A549 (cell line): ENCODE results near the gene CHST7. TPM values are rescaled to one million over a fixed set of nuclear protein-coding genes. Genes with fewer than 3 reads are reported as not detected.

ENCODE experiments used
- ATAC-seq, 2 experiments: fragments of 200-7000 bp in 1 of 2; fragments of >200 bp in 1 of 2; cut with Nextera tagmentation in 1 of 2; cut with Tn5 transposase in 1 of 2; 3 replicates each; pipeline versions ENCODE4 v1.8.0 to v1.9.1; 2018 to 2020; ENCODE audit warnings: mild to moderate bottlenecking in 1 of 2, moderate library complexity in 1 of 2
- CTCF ChIA-PET: fragments of 300-600 bp; sonication (Branson Sonifier 250); formaldehyde crosslinking; extraction: SDS; loops from one replicate; lab custom pipeline; 2021; ENCODE audit warnings: antibody characterized with exemption, inconsistent platforms; lab: Yijun Ruan, JAX
- POLR2A ChIA-PET: fragments of 350-600 bp; formaldehyde crosslinking; extraction: SDS; loops from one replicate; lab custom pipeline; 2021; ENCODE audit warnings: antibody characterized with exemption, inconsistent platforms; lab: Yijun Ruan, JAX
- DNase-seq, 2 experiments: peaks; one replicate each; pipeline versions ENCODE4 v3.0.0 to v3.0.0-alpha.2; 2011 to 2016; ENCODE audit warnings: low read depth in 1 of 2, low spot score in 1 of 2
- FAIRE-seq: peaks from 2 replicates; lab custom pipeline; 2011; peaks lifted over from hg19 to GRCh38; lab: Jason Lieb, UNC
- H3K27ac ChIP-seq, 2 experiments: fragments of >200 bp; sonication (Bioruptor Twin); formaldehyde crosslinking; 3 replicates each; pipeline ENCODE4 v1.5.1; 2016 to 2017
- H3K4me1 ChIP-seq: fragments of >200 bp; sonication (Bioruptor Twin); formaldehyde crosslinking; 3 replicates; pipeline ENCODE4 v1.6.1; 2016
- H3K4me2 ChIP-seq: fragments of >200 bp; sonication (Bioruptor Twin); formaldehyde crosslinking; 3 replicates; pipeline ENCODE4 v1.6.1; 2016
- H3K4me3 ChIP-seq: fragments of >200 bp; sonication (Bioruptor Twin); formaldehyde crosslinking; 3 replicates; pipeline ENCODE4 v1.5.1; 2016
- H3K9me3 ChIP-seq: fragments of >200 bp; sonication (Bioruptor Twin); formaldehyde crosslinking; 3 replicates; pipeline ENCODE4 v1.6.1; 2016
- ATOH8 ChIP-seq: fragments of 250-450 bp; sonication (Bioruptor Pico); IDR thresholded peaks from 2 replicates; pipeline ENCODE4 v1.5.0; 2020; ENCODE audit warnings: low read depth, mild to moderate bottlenecking, moderate library complexity
- BCL3 ChIP-seq: fragments of >200 bp; sonication (Bioruptor Twin); formaldehyde crosslinking; IDR thresholded peaks from 3 replicates; pipeline ENCODE4 v1.6.1; 2016
- CBX8 ChIP-seq: fragments of 200-600 bp; sonication (generic); IDR thresholded peaks from 2 replicates; pipeline ENCODE4 v1.6.1; 2016
- CHD2 ChIP-seq: fragments of 150-350 bp; IDR thresholded peaks from 2 replicates; pipeline ENCODE4 v1.6.1; 2014; ENCODE audit warnings: low read length; ENCODE audit not compliant: partially characterized antibody
- CHD4 ChIP-seq: fragments of 200-600 bp; sonication (generic); IDR thresholded peaks from 2 replicates; pipeline ENCODE4 v1.6.1; 2016; ENCODE audit warnings: antibody characterized with exemption, mild to moderate bottlenecking, borderline replicate concordance
- CTCF ChIP-seq: fragments of >200 bp; sonication (Bioruptor Twin); formaldehyde crosslinking; IDR thresholded peaks from 3 replicates; pipeline ENCODE4 v1.5.1; 2016
- ELK1 ChIP-seq: fragments of 150-350 bp; IDR thresholded peaks from 2 replicates; pipeline ENCODE4 v1.6.1; 2014; ENCODE audit warnings: low read depth, mild to moderate bottlenecking, low read length
- EP300 ChIP-seq, 2 experiments: fragments of >200 bp; sonication (Bioruptor Twin); formaldehyde crosslinking; IDR thresholded peaks; 2 replicates in 1 of 2; 3 replicates in 1 of 2; pipeline ENCODE4 v1.6.1; 2016 to 2017
- FOSB ChIP-seq: fragments of 250-450 bp; sonication (Bioruptor Pico); IDR thresholded peaks from 2 replicates; pipeline ENCODE4 v1.5.0; 2020; ENCODE audit warnings: mild to moderate bottlenecking, moderate library complexity
- HDAC2 ChIP-seq: fragments of 200-600 bp; sonication (generic); IDR thresholded peaks from 2 replicates; pipeline ENCODE4 v1.6.1; 2016
- HOXA7 ChIP-seq: fragments of 250-450 bp; sonication (Bioruptor Pico); IDR thresholded peaks from 2 replicates; pipeline ENCODE4 v1.5.0; 2020; ENCODE audit warnings: mild to moderate bottlenecking, moderate library complexity
- HOXB13 ChIP-seq: fragments of 250-450 bp; sonication (Bioruptor Pico); IDR thresholded peaks from 2 replicates; pipeline ENCODE4 v1.5.0; 2020; ENCODE audit warnings: low read depth, mild to moderate bottlenecking, moderate library complexity
- JUNB ChIP-seq: fragments of >200 bp; sonication (Bioruptor Twin); formaldehyde crosslinking; IDR thresholded peaks from 2 replicates; pipeline ENCODE4 v1.6.1; 2016
- MAFK ChIP-seq: fragments of 450-650 bp; IDR thresholded peaks from 2 replicates; pipeline ENCODE4 v1.6.1; 2014; ENCODE audit not compliant: partially characterized antibody
- MAZ ChIP-seq: fragments of 150-350 bp; IDR thresholded peaks from 2 replicates; pipeline ENCODE4 v1.6.1; 2014; ENCODE audit warnings: antibody characterized with exemption, low read depth, low read length, borderline replicate concordance
- NR3C1 ChIP-seq: fragments of >200 bp; sonication (Bioruptor Twin); formaldehyde crosslinking; IDR thresholded peaks from 3 replicates; pipeline ENCODE4 v1.6.1; 2017
- PHF8 ChIP-seq: fragments of 200-600 bp; sonication (generic); IDR thresholded peaks from 2 replicates; pipeline ENCODE4 v1.6.1; 2016; ENCODE audit warnings: low read depth, mild to moderate bottlenecking, antibody characterized with exemption, moderate library complexity, borderline replicate concordance
- POLR2AphosphoS2 ChIP-seq: conservative IDR thresholded peaks from 2 replicates; pipeline ENCODE4 v1.6.1; 2012; ENCODE audit warnings: low read length, improper control_type of control experiment, inconsistent platforms
- RCOR1 ChIP-seq: fragments of 150-350 bp; IDR thresholded peaks from 2 replicates; pipeline ENCODE4 v1.6.1; 2014; ENCODE audit warnings: antibody characterized with exemption, low read length, low read depth
- RFX5 ChIP-seq: fragments of 450-650 bp; IDR thresholded peaks from 2 replicates; pipeline ENCODE4 v1.7.1; 2014; ENCODE audit warnings: antibody characterized with exemption, mild to moderate bottlenecking, moderate library complexity
- SMC3 ChIP-seq: fragments of >200 bp; sonication (Bioruptor Twin); formaldehyde crosslinking; IDR thresholded peaks from 3 replicates; pipeline ENCODE4 v1.6.1; 2018; ENCODE audit warnings: inconsistent platforms
- TP53 ChIP-seq: fragments of 250-450 bp; sonication (Bioruptor Pico); IDR thresholded peaks from 2 replicates; pipeline ENCODE4 v1.5.0; 2021; ENCODE audit warnings: mild to moderate bottlenecking, moderate library complexity
- ZC3H11A ChIP-seq: fragments of 450-650 bp; IDR thresholded peaks from 2 replicates; pipeline ENCODE4 v1.6.1; 2014; ENCODE audit warnings: antibody characterized with exemption, mild to moderate bottlenecking
- ZSCAN20 ChIP-seq: fragments of 250-450 bp; sonication (Bioruptor Pico); IDR thresholded peaks from 2 replicates; pipeline ENCODE4 v1.8.0; 2022; ENCODE audit warnings: mild to moderate bottlenecking, moderate library complexity
- WGBS: methylation state at CpG from one replicate; pipeline ENCODE4 v1.1.6; 2017; ENCODE audit errors: missing lambda C conversion rate; 5-methylcytosine and 5-hydroxymethylcytosine counted together
- polyA plus RNA-seq, 4 experiments: library from polyadenylated mRNA; depleted of rRNA in 3 of 4; stranded (reverse); fragments of >200 nt; fragmentation: RNase III in 1 of 4; extraction: RNeasy Plus Mini Kit Qiagen cat#74134 plus additional on column Dnase treatment in 1 of 4; gene quantifications; 2 replicates in 3 of 4; 3 replicates in 1 of 4; pipeline ENCODE4 v1.2.3, GENCODE V29; 2011 to 2017

The CHST7 gene
- polyA plus RNA-seq, 2 of the 4 experiments (the other 2 are of a cell fraction) = 6.5 to 18.8 TPM

- no peak for TF ChIP-seq ELK1
These were observed 68.6 kb downstream of the CHST7 start (continued) for GRCh38 chrX:46642145-46642544.

GRCh38 chrX:46643636-46644035, 70.1 kb downstream of the CHST7 start:
- WGBS = 84% methylated on average over 3 of the region's 3 CpGs
- POLR2A ChIA-PET = no interaction called here
- no peak for TF ChIP-seq NR3C1
- TF ChIP-seq EP300 (IDR thresholded peaks at IDR 0.05) = no peak
- no peak for TF ChIP-seq ZSCAN20
- TF ChIP-seq CHD4 = no peak
- no peak for TF ChIP-seq CBX8
- no peak for TF ChIP-seq HDAC2
- TF ChIP-seq CHD2 = no peak
- no peak for TF ChIP-seq HOXA7 (CRISPR knock-in tag)
- TF ChIP-seq ZC3H11A = no peak
- Histone ChIP-seq H3K9me3 (no peaks in the 10 kb centered on the region), H3K4me2 (no peak overlapping the region), H3K4me1 (no peaks in the 10 kb centered on the region), H3K4me3 (no peak overlapping the region), H3K27ac (no peak overlapping the region)
- CTCF ChIA-PET = interaction anchor here (2.6 to 2.9 kb wide), 2 partner anchors 88 to 153 kb away, joined by 9 to 19 read pairs; no protein-coding TSS in a partner anchor
- ATAC-seq = no peak
- peak; percentile 74 for FAIRE-seq
- DNase-seq = no peak

- ATAC-seq (no peak), FAIRE-seq (no peak), DNase-seq (no peak)
- POLR2A ChIA-PET = no interaction called here
- TF ChIP-seq SMC3 (no peak), MAZ (no peak), HOXB13 (CRISPR knock-in tag) (no peak), TP53 (no peak), ATOH8 (no peak), EP300 (IDR thresholded peaks at IDR 0.05) (no peak), CHD2 (no peak), BCL3 (no peak), FOSB (CRISPR knock-in tag) (no peak), CBX8 (no peak), CTCF (no peak), RCOR1 (no peak), JUNB (no peak), MAFK (no peak), PHF8 (no peak), RFX5 (no peak), POLR2AphosphoS2 (no peak)
- Histone ChIP-seq H3K4me3 (no peak overlapping the region), H3K27ac (no peak overlapping the region), H3K4me2 (no peak overlapping the region), H3K4me1 (no peaks in the 10 kb centered on the region), H3K9me3 (no peaks in the 10 kb centered on the region)
- WGBS = 95% methylated on average over 4 of the region's 4 CpGs
- CTCF ChIA-PET = interaction anchor here (1.0 kb wide), 1 partner anchor 90 kb away, joined by 5 read pairs; no protein-coding TSS in a partner anchor
These were observed 72.0 kb downstream of the CHST7 start for GRCh38 chrX:46645614-46646013.
